HG02588 (cell line): Measurements from ENCODE around the gene SSR2.
A peak's percentile ranks its signal among the peaks of the same experiment; 100 is the strongest.
"Not testable (repeated sequence)": the region's sequence is repeated elsewhere in the genome, so short reads cannot be mapped to it uniquely, and the experiment has no call there.

Source experiments
- ATAC-seq: cut with Tn5 transposase; IDR thresholded peaks from one replicate; pipeline ENCODE4 v1.9.1; 2021; ENCODE audit warnings: mild to moderate bottlenecking, moderate library complexity; ENCODE audit not compliant: unreplicated experiment

SSR2 gene

GRCh38 chr1:155996166-155996565, 24.6 kb downstream of the SSR2 start:
- no peak for ATAC-seq

GRCh38 chr1:155993595-155993994, 27.2 kb downstream of the SSR2 start:
- ATAC-seq, result no peak

- no peak for ATAC-seq
Observed at GRCh38 chr1:155990005-155990739, 30.6 kb downstream of the SSR2 start.

GRCh38 chr1:155989242-155990004, 31.3 kb downstream of the SSR2 start:
- peak; percentile 63 for ATAC-seq

GRCh38 chr1:155984903-155985645, 35.7 kb downstream of the SSR2 start:
- ATAC-seq, result not testable (repeated sequence)

GRCh38 chr1:155984341-155984740, 36.4 kb downstream of the SSR2 start:
- no peak for ATAC-seq

DNA sequence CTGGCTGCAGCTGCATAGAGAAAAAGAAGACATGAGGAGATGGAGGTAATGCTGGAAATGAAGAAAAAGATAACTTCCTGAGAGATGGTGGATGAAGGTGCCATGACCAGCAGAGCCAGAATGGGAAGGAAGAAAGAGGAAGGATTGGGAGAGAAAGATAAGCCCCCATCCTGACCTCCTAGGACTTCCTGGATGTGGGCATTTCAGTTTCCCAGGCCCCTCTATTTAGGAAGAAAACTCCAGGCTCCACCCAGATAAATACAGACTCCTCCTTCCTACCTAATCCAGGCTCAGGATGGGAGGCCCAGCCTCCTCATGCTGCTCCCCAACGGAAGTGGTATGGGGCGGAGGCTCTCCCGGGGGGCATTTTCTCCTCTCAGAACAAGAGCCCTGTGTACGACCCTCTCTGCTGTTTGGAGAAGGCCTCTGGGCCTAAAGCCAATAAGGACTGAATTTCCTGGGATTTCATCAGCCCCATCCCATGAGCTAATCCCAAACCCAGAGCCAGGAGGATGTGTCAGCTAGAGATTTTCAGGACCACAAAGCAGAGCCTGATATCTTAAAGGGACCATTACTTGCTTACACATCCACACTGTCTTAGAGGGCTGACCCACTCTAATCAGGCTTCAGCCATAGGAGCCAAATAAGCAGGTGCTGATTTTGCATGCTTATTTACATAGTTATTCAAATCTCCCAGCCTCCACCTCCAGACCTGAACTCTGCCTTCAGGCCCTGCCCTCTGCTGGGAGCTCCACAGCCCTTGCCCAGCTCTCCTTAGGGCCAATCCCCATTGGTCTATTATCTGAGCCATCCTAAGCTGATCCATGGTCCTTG, 37.3 kb downstream of the SSR2 start:
- no peak for ATAC-seq

- ATAC-seq, result no peak
Observed at GRCh38 chr1:155982106-155982505, 38.6 kb downstream of the SSR2 start.

GRCh38 chr1:155981266-155982088, 39.3 kb downstream of the SSR2 start:
- no peak for ATAC-seq

- no peak for ATAC-seq
Observed at GRCh38 chr1:155979597-155980343, 41.0 kb downstream of the SSR2 start.

DNA sequence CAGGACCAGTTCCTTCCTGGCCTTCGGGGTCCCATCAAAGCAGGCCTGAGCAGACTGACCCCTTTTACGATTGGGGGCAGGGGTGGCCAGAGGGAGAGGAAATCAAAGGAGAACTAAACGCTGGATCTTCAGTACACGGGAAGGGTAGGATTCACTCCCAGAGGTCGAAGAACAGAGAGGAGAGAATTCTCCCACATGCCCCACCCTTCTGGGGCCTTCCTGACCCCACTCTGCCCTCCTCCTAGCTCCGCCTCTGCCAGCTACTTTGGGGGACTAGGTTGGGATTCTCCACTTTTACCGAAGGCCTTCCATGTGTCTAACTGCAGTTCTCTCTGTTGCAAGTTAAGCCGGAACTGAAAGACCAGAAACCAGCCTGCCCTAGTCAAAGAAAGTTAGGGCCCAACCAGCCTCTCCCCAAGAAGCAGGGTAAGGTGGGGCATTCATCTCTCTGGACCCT, 41.8 kb downstream of the SSR2 start:
- ATAC-seq, result no peak

DNA sequence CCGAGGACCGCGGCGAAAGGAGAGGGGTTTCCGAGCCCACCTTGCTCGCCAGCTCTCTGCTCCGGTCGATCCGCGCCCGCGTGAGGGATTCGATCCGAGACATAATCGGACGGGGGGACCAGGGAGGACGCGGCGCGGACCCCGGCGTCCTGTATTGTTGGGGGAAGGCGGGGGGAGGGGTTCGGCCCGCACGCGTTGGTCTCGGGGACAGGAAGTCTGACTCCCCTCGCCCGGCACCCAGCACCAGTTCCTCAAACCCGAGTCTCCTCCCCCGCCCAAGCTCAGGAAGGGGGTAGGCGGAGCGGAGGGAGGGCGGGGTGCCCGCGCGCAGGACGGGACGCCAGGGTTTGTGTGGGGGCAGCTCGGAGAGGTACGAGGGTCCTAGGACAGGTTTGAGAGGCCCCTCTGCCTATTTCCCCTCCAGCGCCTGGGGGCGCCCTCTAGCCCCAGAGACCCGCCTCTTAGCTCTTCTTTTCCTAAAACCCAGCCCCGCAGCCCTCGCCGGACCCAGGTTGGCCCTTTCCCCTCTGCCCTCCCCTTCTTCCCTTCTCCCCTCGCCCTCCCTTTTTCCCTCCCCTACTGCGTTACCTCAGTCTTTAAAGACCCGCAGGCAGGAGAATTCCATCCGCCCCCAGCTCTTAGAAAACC, 42.3 kb downstream of the SSR2 start, which contains the start of gene ARHGEF2:
Gene ARHGEF2 (minus strand): TSS at position 223 of the 648 bp plus-strand sequence. CDS start 120 bp downstream, at position 103.
- ATAC-seq, result peak; percentile 35

GRCh38 chr1:155977690-155978324, 42.9 kb downstream of the SSR2 start:
- ATAC-seq, result no peak

DNA sequence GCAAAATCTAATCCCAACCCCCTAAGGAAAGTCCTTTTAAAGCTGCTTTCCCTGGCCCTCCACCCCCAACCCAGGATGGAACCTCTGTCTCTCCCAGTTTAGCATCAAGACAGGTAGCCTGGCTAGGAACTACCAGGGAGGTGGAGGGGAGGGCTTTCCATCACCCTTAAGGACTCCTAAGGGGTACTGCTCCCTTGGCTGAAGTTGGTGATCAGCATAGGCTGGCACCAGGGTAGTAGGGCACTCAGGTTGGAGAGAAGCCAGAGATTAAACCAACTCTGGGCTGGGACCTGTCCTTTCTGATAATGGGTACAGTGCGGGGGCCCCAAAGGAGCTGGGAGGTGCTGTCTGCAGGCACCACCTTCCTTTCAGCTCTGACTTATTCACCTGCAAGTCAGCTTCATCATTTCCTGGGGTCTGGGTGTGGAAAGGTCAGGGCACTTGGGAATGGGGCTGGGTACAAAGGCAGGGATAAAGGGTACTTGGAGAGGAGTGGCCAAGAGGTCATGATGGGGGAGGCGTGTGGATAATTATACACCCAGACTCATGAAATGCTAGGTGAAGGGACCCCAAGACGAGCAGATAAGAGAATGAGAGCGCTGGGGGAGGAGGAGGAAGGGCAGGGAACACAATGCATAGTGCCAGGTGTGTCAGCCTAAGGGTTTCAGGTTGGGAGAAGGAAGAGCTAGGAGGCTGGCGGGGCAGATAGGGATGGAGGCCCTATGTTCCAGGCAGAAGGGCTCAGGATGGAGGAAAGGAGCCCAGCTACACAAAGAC, 43.6 kb downstream of the SSR2 start:
- no peak for ATAC-seq

DNA sequence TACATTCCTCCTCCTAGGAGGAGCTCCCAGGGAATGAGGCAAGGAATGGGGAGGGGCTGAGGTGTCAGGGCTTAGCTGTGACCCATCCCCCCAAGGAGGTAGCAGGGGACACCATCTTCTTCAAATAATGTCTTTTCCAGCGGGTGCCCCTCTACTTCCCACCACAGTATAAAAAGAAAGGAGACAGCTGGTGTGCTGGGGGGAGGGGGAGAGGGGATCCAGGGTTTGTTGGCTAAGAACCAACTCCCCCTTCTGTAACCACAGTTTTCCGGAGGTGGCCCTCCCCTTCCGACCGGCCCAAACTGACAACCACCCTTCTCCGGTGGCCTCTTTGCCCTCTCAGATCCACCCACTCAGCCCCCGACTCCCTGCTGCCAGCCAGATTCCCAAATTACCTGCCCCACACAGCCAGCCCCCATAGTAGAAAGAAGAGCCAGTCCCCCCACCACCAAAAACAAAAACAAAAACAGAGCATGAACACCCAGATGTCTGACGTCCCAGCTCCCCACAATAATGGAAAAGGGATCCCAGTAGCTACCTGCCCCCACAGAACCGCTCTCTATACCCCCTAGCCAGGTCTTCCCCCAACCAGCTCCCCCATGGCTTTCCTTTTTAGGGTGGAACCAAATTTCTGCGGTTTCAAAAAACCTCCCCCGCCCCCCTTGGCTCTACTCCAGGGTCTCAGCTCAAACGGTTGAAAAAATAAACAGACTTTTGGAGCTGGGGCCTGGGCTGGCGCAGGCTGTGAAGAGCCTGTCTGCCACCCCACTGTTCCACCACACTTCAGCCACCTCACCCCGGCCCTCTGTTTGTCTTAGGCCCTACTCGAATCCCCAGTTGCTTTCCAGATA, 44.5 kb downstream of the SSR2 start:
- no peak for ATAC-seq

DNA sequence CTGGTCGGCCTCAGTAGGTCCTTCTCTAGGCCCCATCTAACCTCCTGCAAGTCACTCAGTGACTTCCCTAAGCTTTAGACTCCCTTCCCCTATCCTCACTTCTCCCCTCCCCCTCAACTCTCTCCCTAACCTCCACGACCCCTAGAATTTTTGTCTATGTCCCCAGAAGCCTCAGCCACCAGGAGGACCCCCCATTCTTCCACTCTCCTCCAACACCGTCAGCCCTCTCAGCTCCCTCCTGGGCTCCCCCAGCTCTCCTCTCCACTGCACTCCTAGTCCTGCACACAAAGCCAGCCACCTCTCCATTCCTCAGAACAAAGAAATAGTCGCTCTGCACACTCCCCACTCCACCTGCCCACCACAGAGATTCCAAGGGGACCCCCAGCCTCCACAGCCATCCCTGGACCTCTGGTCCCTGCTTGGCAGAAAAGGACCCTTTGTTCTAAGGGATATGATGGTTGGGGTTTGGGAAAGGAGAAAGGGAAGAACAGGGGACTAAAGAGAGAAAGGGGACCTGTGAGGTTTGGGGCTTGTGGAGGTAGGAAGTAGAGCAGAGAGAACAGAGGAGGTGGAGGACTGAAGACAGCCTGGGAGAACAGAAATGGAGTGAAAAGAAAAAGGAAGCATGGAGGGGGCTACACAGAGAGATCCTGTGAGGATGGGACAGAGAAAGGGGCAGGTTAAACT, 45.2 kb downstream of the SSR2 start:
- ATAC-seq, result no peak
